Measurements from ENCODE around the gene MDC1.

Gene MDC1

DNA sequence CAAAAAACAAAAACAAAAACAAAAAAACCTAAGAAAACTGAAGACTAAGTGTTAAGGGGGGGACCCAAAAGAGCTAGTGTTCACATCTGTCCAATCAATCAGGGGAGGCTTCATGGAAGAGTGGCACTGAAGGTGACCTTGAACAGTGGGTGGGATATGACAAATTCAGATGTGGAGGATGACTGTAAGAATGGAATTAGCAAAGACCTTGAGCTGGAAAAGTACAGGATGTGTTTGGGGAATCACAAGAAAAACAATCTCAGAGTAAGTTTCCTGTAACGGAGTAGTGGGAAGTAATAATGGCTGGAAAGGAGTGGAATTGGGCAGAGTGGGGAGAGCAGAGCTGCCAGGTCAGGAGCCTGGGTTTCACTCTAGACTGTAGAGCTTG, 30.2 kb upstream of the MDC1 start:
- no peak for DNase-seq (ENCODE audit: low read depth)

DNA sequence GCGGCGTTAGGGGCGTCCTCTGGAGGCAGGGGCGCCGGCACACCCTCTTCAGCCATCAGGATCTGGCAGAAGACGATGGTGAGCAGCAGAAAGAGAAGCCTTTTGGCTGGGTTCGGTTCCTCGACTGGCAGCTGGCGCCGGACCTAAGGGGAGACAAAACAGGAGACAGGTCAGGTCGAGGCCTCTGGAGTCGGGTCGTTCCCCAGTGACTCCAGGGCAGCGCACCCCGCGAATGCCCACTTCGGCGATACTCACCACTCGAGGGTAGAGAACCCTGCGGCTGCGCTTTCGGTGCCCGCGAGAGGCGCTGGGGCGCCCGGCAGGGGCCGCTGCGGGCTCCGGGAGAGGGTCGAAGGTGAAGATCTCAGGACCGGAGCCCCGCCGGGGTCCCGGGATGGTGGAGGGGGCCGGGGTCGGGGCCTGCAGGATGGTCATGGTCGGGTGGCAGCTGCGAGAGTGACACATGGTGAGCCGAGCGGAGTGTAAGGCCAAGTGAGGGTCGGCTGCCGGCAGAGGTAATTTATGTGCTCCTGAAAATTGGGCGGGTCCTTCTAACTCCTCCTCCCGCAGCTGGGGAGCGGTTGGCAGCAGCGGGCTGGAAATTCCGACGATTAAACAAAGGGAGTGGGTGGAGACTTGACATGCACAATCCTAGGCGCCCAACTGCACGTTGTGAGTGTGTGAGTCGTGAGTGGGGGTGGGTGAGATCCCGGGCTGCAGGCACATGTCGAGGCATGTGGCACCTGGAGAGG, 27.1 kb upstream of the MDC1 start, which contains the start of gene IER3:
TSS of gene IER3 (minus strand) at position 494 of the 752 bp plus-strand sequence. CDS start at position 465, 29 bp downstream.
- peak; percentile 87 for DNase-seq (ENCODE audit: low read depth)

DNA sequence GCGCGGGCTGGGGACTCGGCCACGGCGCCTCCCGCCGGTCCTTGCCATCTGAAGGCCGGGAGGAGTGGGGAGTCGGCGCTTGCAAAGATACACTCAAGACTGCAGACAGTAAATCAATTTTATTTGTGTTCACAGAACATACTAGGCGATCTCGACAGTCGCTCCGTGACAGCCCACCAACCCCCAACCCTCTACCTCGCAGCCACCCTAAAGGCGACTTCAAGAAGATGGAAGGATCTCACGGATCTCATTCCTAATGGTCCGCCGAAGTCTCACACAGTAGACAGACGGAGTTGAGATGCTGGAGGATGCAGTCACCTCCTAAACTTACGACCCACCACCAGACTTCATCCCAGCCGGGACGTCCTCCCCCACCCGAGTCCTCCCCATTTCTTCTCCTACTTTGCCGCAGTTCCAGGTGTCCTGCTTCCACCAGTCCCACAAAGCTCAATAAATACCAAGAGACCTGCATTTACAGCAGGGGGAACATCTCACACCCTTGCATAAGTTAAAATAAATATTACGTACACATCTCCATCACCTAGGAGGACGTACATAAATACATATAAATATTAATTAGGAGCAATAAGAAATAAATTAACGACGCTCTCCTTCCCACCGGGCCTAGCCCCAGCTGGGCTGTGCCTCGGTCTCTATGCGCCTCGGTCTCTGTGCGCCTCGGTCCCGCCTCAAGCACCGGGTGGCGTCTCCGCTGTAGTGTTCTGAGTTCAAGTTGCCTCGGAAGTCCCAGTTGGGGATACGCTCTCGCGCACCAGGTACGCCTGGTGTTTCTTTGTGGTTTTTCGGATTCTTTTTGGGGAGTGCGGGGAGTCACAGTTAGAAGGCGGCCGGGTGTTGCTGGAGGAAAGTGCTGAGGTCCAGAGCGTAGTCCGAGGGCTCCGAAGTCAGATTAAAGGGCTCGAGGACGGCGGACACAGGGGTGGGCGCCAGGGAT, 26.3 kb upstream of the MDC1 start:
- DNase-seq (ENCODE audit: low read depth) = no peak

DNA sequence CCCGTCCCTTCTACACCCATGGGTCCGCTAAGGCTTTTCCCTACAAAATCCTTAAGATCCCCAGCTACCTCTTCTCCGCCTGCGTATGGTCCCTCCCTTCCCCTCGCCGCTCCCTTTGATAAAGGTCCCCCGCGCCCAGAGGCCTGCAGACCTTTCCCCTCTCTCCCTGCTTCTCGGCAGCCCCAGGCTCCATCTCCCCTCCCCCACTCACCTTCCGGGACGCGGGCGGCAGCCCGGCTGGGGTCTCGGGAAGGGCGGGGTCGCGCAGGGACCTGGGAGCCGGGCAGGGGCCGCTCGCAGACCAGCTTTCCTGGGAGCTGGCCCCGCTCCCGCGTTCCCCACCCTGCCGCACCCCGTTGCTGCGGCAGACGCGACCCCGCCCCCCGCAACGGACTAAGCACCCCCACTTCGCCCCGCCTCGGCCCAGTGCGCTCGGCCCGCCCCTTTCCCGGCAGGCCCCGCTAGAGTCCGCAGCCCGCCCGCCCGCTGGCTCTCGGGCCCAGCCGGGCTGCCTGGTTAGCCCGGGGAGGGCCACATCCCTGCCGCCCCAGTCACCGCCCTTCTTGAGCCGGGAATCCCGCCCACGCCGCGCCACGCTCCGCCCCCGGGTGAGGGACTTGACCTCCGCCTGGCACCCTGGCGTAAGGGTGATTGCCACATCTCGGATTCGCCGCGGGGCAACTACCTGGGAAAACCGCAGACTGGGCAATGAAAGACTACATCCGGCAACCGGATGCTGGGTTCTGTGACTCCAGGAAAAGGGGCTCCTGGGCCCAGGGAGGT, 25.4 kb upstream of the MDC1 start, which contains the start of gene FLOT1:
TSS of gene FLOT1 (minus strand) at position 372 of the 783 bp plus-strand sequence. CDS start 498 bp downstream, outside the sequence.
- no peak for DNase-seq (ENCODE audit: low read depth)

DNA sequence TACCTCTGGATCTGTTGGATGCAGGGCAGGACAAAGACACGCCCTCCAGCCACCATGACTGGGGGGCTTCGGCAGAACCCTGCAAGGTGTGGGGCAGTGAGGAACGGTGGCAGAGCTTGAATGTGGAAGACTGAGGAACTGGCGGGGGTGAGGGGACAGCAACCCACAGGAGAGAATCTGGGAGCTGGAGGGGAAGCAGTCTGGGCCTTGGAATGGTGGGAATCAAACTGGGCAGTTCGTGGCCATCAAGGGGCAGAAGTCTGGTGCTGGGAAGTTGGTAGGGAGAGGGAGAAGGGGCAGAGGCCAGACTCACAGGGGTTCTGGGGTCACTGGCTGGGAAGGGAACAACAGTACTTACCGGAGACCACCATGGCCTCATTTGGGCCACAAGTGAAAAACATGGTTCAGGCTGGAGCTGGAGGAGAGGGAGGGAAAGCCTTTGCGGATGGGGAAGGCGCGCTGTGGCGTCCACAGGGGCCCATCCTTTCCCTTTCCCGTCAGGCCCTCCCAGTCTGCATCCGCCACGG, 24.8 kb upstream of the MDC1 start:
- no peak for DNase-seq (ENCODE audit: low read depth)

DNA sequence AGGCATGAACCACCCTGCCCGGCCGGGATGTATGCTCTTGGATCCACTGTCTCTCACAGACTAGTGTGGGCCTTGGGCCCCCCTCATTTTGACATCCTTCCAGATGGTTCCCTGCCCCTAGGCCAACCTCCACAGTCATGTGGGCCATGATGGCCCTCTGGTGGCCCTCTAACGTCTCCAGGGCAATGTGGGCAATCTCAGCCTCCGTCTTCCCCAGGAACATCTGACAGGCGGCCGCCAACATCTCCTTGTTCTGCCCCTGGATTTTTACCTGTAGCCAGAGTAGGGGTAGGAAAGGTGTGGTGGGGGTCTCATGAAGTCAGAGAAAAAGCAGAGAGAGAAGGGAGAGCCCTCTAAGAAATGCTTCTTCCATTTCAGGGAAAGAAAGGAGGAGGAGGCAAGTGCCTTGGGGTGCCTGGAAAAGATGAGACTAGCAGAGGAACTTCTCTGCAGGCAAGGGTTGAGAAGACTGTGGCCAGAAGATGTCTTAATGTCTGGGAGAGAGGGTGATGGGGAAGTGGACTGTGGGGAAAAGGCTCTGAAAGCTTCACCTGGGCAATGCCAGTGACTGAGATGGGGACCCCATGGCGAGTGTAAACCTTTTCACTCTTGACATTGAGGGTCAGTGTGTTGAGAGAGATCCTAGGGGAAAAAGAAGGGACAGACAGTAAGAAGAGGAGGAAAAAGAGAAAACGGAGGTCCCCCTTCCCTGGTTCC, 24.1 kb upstream of the MDC1 start:
- DNase-seq (ENCODE audit: low read depth) = no peak

DNA sequence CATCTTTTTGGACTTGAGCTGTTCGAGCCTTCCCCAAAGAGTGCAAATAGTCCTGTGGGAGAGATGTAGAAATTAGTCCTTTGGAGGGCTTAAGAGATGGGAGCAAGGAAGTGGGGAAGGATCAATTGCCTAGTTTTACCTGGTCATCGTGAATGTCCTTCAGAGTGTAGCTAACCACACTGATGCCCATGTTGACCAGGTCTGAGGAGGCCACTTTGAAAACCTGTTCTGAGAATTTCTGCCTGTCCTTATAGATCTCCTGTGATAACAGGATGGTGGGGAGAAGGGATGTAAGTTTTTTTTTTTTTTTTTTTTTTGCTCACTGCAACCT, 23.4 kb upstream of the MDC1 start:
- no peak for DNase-seq (ENCODE audit: low read depth)

DNA sequence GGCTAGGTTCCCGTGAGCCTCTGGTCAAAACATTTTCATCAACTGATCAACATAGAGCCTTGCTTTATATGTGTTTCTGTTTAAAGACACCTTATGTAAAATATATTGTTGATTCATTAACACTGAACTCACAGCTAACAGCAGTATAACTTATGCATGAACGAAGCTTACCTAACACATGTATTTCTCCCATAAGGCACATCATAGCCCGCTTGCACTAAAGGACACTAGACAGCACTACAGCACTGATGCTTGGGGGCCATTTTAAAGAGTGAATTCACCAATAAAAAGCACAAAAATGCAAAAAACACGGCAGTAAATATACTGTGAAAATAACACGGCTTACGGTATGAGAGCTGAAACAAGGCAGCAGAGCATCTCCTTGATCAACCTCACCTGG, 21.5 kb upstream of the MDC1 start:
- DNase-seq (ENCODE audit: low read depth) = no peak

DNA sequence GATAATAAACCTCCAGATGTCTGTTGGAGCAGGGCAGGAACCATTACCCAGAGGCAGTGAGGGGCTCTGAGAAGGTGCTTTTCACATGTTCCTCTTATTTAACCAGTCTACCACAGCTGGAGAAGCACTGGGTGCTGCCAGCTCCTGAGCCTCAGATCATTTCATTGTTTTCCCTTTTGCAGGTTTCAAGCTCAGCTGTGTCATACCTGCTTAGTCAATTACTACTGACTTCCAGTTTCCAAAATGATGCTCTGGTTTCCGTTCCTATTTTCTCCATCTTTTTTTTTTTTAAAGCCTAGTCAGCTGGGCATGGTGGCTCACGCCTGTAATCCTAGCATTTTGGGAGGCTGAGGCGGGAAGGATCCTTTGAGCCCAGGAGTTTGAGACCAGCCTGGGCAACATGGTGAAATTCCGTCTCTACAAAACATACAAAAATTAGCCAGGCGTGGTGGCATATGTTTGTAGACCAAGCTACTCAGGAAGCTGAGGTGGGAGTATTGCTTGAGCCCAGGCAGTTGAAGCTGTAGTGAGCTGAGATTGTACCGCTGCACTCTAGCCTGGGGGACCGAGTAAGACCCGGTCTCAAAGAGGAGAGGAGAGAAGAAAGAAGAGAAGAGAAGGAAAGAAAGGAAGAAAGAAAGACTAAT, 18.7 kb upstream of the MDC1 start:
- DNase-seq (ENCODE audit: low read depth) = no peak

DNA sequence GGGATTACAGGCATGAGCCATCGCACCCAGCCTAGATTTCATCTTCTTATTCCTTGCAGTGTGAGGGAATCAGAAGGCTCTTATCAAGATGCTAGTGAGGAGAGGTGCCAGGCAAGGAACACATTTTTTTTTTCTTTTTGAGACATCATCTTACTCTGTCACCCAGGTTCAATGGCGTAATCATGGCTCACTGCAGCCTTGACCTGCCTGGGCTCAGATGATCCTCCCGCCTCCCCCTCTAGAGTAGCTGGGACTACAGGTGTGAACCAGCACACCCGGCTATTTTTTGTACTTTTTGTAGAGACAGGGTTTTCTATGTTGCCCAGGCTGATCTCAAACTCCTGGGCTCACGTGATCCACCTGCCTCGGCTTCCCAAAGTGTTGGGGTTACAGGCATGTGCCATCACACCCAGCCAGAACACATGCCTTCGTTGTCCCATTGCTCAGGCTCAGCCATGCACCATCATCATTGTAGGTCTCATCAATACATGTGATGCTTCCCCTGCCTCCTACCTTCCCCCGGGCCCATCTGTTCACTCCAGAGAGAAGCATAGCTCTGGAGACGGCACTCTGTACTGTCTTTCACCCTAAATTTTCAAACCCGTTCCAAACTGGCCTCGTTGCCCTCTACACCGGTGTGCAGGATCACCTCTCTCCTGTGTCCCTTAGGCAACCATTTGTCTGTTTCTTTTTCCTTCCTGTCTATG, 15.3 kb upstream of the MDC1 start:
- no peak for DNase-seq (ENCODE audit: low read depth)

DNA sequence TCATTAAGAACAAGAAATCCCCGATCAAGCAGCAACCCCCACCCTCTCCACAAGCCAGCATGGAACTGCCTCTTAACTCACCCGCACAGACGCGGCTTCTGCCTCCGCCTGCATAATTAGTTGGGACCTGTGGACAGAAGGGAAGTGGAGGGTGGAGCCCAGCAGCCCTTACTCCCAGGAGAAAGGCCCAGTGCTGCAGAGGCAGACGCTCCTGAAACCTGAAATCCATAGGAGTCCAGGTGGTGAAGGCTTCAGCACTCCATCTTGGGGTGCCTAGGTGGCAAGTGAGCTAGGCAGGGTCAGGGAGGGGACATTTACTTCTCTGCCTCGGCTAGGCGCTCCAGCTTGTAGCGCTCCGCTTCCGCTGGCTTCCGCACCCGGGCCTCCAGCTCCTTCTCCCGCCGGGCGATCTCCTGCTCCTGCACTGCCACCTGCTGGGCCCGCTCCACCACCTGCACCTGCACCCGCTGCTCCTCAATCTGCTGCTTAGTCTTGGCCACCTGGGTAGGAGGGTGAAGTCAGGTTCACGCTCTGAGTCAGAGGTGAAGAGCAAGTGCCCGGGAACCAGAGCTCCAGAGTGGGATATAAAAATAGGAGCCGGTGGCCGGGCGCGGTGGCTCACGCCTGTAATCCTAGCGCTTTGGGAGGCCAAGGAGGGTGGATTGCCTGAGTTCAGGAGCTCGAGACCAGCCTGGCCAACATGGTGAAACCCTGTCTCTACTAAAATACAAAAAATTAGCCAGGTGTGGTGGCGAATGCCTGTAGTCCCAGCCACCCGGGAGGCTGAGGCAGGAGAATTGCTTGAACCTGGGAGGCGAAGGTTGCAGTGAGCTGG, 13.7 kb upstream of the MDC1 start:
- no peak for DNase-seq (ENCODE audit: low read depth)

DNA sequence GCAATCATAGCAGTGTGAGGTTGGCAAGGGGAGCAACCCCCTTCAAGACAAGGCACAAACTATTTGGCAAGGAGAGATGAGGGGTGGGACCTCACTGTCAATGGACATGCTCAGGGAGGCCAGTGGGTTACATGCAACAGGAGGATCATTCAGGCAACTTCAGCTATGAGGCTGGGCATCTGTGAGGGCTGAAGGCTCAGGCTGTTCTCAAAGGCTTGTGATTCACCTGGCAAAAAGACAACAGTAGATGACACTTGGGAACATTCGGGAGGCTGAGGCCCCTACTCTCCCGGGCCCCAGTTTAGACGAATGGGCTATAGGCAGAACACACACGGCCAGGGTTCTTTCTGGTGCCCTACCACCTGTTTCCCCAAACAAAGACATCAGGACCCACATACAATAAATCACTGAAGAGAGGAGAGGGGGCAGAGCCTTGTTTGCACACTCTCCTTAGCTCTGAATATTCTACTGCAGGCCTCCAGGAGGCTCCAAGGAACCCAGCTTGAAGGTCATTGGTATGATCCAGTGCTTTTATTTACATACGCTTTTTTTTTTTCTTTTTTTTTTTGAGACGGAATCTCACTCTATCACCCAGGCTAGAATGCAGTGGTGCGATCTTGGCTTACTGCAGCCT, 11.0 kb upstream of the MDC1 start:
- no peak for DNase-seq (ENCODE audit: low read depth)

DNA sequence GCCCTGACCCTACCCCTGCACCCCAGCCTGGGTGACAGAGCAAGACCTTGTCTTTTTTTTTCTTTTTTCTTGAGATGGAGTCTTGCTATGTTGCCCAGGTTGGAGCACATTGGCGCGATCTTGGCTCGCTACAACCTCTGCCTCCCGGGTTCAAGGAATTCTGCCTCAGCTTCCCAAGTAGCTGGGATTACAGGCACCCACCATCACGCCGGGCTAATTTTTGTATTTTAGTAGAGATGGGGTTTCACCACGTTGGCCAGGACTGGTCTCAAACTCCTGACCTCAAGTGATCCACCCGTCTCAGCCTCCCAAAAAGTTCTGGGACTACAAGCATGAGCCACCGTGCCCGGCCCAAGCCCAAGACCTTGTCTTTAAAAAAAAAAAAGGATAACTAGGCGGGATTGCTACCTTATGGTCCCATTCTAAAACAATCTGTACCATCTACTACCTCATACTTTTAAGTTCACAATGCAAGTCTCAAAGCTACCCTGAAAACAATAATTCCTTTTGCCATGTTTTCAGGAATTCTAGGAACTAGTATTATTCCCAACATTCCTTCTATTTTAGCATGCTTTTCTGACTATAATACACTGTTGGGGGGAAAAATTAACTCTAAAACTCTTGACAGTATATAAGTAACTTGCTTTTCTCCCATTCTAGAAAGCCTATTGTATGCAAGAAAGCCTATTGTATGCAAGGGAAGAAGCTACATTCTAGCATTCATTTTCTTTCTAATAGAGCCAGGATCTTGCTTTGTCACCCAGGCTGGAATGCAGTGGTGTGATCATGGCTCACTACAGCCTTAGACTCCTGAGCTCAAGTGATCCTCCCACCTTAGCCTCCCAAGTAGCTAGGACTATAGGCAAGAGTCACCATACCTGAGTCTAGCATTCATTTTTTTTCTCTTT, 9.7 kb upstream of the MDC1 start:
- no peak for DNase-seq (ENCODE audit: low read depth)

DNA sequence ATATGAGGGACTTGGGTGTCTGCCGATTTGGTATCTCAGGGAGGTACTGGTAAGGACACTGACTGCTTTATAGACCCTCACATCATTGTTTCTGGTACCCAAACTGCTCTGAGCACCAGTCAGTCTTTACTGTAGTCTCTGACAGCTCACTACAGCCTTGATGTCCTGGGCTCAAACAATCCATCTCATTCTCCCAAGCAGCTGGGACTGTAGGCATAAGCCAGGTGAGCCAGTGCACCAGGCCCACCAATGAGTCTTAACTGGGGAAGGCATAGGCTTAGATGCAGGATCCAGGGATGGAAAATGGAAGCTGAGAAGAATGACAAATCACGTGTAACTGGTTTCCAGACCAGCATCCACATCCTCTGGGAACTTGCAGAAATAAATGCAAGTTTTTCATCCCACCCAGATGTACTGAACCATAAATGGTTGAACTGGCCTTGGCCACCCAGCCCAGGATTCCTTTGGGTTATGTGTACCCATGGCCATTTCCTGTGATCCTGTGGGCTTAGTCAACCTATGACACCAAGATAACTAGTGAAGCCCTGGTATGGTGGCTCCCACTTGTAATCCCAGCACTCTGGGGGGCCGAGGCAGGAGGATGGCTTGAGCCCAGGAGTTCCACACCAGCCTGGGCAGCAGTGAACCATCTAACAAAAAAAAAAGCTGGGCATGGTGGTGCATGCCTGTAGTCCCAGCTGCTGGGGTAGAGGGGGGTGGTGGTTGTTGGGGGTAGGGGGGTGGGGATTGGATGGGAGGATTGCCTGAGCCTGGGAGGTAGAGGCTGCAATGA, 8.8 kb upstream of the MDC1 start:
- DNase-seq (ENCODE audit: low read depth) = peak; percentile 65

DNA sequence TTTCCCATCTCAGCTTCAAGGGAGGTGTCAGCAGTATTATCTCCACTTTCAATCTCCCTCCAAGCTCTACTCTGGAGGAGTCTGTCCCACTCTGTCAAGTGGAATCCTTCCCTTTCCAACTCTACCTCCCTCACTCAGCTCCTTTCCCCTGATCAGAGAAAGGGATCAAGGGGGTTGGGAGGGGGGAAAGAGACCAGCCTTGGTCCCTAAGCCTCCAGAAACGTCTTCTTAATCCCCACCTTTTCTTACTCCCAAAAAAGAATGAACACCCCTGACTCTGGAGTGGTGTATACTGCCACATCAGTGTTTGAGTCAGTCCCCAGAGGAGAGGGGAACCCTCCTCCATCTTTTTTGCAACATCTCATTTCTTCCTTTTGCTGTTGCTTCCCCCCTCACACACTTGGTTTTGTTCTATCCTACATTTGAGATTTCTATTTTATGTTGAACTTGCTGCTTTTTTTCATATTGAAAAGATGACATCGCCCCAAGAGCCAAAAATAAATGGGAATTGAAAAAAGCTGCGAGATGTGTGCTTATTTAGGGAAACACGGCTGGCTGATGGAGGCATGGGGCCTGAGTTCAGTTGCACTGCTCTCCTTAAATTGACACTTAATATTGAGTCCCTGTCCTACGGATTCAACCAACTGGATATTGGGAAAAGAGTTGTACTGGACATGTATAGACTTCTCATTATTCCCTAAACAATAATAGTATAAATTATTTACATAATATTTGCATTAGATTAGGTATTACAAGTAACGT, 8.0 kb upstream of the MDC1 start:
- DNase-seq (ENCODE audit: low read depth) = no peak
